ENCODE measurements around the gene DCDC2.
"Not testable (repeated sequence)": the region's sequence is repeated elsewhere in the genome, so short reads cannot be mapped to it uniquely, and the experiment has no call there.

DCDC2 gene

DNA sequence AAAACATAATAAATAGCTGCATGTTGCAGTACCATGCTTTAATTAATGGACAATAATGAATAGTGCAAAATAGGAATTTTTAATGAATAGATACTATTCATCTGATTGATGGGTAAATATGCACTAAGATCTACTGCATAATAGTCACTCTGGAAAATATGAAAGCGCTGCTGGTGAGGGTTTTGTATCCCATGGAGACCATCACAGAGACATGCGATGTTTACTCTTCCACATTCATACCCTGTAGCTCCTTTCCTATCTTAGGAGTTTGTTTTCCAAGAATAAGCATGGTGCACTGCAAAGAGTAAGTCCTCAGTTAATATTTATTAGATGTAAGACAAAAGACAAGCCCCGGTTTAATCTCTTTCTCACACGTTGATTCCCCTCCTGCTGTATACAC lies 150.4 kb downstream of the DCDC2 start:
- DNase-seq = no peak

DNA sequence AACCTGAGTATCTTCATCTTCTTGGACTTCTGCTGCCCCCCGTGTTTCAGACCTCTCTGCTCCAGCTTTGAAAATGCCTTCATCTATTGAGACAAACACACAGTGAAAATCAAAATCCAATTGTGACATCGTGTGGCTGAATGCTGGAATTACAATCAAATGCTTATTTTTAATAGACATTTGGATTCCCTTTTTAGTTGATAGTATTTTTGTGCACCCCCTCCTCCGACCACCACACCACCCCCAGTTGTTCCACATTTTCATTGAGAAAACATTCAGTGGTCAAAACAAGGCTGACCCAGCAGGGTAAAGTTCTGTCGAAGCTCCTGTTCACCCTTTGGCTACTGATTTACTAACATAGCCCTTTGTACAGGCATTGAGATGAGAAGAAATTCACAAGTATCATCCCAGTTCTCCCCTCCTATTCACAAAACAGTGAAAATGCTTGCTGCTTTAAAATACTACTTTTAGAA lies 152.8 kb downstream of the DCDC2 start:
- DNase-seq = peak; percentile 26

DNA sequence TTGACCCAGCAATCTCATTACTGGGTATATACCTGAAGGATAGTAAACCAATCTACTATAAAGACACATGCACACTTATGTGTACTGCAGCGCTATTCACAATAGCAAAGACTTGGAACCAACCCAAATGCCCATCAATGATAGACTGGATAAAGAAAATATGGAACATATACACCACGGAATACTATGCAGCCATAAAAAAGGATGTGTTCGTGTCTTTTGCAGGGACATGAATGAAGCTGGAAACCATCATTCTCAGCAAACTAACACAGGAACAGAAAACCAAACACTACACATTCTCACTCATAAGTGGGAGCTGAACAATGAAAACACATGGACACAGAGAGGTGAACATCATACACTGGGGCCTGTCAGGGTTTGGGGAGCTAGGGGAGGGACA lies 153.7 kb downstream of the DCDC2 start:
- not testable (repeated sequence) for DNase-seq

DNA sequence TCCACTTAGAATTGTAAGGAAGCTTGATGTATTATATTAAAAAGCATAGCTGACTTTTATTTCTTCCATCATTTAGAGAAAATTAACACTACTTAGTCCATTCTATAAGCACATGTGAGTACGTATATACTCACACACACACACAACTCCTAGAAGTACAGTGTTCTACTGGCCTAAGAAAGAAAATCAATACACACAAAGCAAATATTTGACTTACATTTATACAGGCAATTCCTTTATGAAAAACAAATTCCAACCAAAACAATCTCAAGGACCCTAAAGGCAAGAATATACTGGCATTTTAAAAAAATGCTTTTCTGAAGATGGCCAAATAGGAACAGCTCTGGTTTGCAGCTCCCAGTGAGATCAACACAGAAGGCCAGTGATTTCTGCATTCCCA lies 160.0 kb downstream of the DCDC2 start:
- DNase-seq = no peak

DNA sequence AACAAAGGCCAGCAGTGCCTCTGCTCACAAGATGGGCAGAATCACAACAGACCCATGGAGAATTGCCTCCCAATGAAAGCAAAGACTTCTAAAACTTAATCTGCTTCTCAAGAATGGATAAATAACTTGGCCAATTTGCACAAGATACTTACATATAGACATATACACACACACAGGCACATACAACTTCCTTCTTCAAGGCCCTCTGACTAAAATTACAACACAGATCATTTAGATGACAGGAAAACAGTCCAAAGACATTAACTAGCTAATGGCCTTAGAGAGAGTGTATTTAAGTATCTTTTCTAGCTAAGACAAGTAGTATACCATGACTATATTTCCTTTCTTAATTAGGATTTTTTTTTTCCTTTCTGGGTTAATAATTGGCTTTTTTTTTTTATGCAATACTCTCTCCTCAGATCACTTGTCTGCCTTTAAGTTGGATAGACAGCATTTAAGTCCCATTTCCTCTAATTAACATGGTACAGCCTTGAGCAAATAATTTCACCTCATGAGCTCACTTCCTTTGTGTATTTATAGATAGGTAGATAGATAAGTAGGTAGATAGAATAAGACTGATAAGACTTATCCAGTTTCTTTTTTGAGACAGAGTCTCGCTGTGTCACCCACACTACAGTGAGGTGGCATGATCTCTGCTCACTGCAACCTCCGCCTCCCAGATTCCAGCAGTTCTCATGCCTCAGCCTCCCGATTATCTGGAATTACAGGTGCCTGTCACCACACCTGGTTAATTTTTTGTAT lies 161.8 kb downstream of the DCDC2 start:
- DNase-seq = no peak

DNA sequence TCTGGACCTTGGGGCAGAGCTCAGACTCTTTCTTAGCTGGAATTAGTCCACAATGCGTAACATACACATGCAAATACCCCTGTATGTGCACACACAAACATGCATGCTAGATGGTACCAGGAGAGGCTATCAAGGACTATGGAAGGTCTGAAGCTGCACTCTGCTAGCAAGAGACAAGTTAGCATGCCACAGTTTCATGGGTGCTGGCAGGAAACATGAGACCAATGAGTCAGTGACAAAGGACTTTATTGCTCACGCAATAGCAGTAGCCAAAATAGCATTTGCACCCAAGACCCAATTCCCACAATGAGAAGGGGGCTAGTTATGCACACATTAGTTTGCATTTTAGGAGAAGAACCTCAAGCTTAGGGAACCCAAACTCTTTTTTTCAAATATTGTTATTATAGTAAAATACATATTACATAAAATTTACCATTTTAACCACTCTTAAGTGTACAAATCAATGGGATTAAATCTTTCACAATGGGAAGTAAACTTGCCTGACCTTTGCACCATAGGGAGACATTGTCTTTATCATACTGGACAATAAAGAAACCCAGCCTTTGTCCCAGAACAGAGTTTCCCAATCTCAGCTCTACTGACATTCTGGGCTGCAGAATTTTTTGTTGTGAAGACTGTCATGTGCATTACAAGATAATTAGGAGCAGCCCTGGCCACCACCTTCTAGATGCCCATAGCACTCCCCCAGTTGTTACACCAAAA lies 162.7 kb downstream of the DCDC2 start:
- no peak for DNase-seq

DNA sequence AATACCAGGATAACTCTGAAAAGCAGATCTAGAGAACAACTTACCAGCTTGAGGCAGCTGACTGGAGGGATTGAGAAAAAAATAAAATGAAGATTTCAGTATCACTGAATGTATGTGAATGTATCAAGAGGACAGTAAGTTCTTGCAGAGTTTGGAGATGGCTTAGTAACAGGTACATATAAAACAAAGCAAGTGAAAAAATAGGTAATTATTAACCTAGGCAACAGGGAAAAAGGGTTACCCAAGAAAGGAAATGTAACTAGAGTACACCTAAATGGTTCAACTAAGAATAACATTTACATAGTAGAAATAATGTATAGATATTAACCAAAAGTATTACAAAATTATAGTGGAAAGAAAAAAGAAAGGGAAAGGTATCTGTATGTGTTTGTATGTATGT lies 164.5 kb downstream of the DCDC2 start:
- no peak for DNase-seq

DNA sequence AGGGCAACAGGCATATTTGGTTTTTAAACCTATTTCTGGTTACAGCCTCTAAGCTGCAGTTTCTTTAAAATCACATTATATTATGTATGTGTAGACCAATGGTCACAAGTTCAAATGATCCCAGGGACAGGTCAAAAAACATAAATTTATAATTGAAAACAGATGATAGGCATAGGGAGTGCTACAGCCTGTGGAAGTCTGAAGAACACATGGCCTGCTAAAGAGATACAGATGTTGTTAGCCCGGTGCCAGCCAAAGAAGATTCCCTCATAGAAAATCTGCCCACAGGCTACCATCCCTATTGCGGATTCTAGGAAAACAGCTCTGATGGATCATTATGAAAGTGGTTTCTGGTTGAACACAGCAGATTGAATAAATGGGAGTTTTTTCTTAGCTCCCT lies 166.5 kb downstream of the DCDC2 start:
- no peak for DNase-seq

DNA sequence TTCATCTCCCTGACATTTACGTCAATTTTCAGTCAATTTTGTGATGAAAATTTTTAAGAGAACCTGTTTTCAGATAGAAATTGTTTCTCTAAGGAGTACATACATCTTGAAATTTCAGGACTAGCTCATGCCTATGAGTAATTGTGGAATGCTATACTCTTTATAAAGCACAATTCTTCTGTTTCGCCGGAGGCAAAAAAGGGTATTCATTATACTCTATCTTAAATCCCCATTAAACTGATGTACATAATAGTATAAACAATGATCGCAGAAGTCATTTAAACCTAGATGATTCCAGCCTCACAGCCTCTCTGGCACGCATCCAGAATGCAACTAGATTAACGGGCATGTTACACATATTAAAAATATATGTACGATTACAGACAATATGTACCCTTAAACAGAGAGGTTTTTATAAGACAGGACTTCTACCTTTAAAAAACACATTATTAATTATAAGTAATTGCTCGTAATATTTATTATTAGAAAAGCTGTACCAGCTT lies 169.2 kb downstream of the DCDC2 start:
- no peak for DNase-seq

DNA sequence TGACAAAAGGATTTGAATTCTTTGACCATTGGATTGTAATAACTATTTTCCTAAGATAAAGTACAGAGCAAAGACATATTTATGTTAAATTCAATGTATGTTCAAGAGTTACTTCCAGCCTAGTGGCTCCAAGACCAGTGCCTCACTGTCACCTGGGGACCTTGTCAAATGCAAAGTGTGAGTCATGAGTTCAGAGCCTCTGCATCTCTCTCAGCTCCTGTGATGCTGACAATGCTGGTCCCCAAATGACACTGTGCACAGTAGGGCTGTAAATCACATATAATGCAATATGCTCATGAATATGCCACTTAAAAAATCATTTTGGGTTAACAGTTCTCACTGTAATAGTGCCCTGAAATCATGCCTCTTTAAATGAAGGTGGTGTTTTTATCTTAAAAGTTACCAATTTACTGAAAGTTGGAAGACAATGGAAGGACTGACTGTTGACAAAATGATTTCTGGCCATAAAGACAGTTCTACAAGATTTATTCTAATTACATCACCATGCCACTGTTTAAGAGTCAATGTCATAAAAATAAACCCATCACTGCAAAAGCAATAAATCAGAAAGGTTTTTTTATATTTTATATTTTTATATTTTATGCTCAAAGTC lies 169.8 kb downstream of the DCDC2 start:
- DNase-seq = no peak

DNA sequence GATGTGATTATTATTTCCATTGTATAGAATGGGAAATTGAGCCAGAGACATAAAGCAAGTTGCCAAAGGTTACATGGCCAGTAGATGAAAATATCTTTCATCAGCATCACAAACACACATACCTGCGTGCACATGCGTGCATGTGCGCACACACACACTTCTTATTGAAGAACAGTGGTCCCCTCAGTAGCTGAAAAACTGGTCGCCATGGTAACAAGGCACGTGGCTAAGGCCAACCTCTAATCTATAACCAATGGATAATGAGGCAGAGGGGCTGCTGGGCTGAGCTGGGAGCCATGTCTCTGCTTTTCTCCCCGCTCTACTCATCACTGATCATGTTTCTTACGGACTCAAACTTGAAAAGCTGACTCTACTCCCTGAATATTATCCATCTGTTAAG lies 171.5 kb downstream of the DCDC2 start:
- DNase-seq = no peak

DNA sequence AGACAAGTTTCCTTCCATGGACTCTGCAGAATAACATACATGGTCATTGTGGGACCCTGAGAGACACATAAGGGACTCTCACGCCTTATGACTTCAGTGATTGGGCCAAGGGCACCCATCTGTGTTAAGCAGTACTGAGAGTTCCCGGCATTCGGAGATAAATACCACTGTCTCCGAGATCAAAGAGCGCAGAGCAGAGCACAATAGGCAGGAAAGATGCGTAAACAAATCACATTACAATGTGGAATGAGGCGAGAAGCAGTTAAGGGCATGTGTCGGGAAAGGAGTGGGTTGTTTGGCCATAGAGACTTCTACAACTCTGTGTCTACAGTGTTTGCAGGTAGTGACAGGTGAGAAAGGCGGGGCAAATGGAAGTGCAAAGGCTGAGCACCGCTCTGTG lies 174.3 kb downstream of the DCDC2 start:
- no peak for DNase-seq

DNA sequence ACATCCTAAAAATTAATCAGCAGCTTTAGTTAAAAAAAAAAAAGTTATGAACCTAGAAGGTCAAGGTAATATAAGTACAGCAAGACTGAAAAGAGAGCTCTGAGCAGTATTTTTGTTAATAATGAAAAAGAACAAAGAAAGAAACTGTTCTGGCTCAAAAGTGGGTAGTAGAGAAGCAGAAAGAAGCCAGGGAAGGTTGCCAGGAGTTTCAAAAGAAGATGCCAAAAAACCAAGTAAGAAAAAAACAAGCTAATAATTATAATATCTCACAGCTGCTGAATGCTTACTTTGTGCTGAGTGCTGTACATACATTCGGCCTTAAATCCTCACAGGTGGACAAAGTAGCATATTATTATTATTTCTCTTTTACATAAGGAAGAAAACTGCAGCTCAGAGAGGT lies 200.0 kb downstream of the DCDC2 start:
- DNase-seq = no peak

DNA sequence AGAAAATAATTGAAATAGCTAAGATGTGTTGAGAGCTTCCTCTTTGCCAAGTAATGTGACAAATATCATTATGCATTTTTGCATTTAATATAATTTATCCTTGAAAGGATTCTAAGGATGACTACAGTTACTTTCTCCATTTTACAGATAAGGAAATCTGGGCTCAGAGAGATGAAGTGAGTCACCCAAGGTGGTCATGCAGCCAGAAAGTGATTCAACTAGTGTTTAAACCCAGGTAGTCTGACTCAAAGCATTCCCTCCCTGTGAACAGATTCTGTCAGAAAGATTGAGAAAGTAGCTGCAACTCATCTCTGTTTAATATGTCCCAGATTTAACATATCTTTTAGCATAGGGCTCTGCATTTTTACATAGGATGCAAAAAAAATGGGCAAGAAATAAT lies 203.7 kb downstream of the DCDC2 start:
- no peak for DNase-seq

DNA sequence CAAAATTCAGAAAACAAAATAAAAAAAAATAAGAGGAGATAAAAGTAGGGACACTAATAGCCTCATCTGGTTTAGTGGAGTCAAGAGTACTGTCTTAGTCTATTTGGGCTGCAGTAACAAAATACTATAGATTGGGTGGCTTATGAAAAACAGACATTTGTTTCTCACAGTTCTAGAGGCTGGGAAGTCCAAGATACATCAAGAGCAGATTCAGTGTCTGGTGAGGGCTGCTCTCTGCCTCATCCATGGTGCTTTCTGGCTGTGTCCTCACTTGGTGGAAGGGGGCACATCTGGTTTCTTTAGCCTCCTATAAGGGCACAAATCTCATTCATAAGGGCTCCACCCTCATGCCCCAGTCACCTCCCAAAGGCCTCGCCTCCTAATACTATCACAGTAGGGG lies 205.8 kb downstream of the DCDC2 start:
- no peak for DNase-seq

DNA sequence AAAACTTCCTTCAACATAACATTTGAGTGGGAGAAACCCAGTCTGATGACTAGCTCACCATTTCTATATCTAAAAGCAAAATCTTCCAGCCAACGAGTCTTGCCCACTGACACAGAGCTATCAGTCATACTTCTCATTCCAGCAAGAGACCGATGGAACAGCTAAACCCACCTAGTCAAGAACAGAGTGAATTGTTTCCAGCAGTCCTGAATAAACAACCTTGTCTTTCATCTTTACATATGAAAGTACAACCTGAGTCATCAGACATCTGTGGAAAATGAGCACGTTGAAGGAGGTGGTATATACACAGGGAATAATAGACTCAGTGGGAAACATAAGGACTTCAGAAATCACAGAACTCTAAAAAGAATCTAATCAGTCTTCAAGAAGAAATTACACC lies 208.0 kb downstream of the DCDC2 start:
- no peak for DNase-seq

DNA sequence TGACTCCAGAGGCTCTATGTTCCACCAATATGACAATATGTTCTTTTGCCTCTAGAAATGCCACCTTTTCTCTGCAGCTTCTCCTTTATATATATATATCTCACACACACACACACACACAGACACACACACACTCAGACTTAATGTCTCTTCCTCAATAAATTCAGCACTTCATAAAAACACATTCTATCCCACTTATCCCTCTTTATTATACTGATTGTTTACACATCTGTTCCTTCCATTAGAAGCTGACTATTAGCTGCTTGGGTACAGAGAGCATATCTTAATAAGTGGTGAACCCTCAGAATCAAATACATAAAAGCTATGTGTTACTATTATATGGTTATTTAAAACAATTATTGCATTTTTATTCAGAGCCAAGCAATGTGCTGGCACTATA lies 208.6 kb downstream of the DCDC2 start:
- no peak for DNase-seq

DNA sequence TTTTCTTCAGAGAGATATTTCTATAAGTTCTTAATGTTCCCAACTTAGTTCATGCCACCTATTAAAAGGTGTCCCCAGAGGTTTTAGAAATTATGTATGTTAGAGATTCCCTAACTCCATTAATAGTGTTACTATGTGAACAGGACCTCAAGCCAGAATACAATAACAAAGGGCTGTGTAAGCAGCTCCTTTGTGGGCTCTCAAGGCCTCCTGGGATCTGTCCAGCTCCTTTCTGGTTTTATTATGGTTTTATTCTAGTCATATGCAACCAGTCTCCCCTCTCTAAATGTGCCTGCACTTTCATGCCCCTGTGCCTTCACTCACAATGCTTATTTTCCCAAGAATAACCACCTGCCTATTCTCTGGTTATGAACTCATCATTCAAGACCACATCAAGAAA lies 209.2 kb downstream of the DCDC2 start:
- DNase-seq = no peak

DNA sequence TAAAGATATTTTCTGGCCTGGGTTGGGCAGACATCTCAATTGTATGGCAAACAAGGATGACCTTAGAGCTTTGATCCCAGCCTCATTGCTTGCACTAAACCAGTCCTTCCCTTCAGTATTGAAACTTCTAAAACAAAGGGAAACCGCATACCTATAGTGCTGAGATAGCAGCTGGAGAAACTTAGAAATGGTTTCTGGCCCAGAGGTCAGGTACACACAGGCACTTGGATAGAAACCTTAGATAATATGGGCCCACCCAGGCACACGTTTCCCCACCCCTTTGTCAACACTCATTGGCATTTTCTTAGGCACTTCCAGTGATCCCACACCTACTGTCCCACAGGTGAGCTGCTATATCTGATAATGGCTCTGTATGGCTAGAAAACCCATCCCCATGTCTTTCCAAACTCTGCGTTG lies 209.7 kb downstream of the DCDC2 start:
- DNase-seq = no peak

DNA sequence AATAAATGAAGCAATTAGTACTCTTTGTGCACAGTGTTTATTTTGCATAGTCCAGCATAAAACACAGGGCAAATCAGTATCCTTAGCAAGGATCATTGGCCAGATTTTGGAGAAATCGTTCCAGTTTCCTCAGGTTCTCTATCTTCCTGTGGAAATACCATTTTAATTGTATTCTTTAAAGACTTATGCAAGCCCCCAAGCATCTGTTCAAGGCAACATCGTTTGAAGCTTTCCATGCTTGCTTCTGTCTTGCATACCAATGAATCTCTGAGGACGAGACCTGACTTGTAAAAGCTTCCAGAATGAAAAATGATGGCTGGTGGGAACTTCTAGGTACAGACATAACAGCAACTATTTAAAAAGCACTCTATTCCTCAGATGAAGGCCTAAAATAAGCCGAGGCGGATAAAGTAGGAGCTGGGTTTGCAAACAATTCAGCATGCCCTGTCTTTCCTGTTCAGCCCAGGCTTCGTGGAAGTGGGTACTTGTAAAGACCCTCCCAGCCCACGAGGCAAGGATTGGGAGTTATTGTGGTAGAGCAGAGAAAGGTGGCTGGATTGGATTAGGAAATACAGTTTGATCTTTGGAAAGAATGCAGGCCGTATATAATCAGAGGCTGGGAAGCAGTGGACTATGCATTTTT lies 210.2 kb downstream of the DCDC2 start:
- no peak for DNase-seq

DNA sequence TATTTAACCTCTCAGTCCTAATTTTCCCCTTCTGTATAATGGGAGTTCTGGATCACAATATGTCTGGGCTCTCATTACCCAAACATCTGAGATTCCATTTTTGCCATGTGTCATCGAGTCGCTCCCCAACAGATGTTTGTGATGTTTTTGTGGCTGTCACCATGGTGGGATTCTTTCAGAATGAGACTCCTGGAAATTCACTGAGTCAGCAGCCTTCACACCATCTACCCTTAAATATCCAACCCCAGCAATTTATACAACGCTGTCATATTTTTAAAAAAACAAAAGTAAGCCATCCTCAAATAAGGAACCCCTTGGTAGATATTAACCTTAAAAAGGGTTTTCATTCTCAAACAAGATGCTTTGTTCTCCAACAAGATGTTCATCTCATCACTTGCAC lies 211.0 kb downstream of the DCDC2 start:
- no peak for DNase-seq

DNA sequence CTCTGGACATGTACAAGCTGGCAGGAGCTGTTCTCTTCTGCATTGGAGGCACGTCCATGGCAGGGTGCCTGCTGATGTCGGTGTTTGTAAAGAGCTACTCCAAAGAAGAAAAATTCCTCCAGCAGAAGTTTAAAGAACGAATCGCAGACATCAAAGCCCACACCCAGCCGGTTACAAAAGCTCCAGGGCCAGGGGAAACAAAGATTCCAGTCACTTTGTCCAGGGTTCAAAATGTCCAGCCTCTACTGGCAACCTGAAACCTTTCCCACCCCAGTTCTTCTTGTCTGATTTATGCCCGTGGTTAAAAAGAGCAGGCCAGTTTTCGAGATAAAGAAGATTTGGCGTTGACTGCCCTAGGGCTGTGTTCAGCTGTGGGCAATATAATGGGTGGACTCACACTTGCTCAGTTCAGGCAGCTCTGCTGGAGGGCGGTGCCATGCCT lies 212.1 kb downstream of the DCDC2 start:
- no peak for DNase-seq

DNA sequence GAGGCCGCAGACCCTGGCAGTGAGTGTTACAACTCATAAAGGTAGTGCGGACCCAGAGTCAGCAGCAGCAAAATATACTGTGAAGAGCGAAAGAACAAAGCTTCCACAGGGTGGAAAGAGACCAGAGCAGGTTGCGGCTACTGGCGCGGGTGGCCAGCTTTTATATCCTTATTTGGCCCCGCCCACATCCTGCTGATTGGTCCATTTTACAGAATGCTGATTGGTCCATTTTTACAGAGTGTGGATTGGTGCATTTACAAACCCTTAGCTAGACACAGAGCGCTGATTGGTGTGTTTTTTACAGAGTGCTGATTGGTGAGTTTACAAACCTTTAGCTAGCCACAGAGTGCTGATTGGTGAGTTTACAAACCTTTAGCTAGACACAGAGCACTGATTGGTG lies 215.1 kb downstream of the DCDC2 start:
- DNase-seq = not testable (repeated sequence)

Data from KG1 (cell line).